GM19452 (cell line): ENCODE data around the gene COX15.
A peak's percentile ranks its signal among the peaks of the same experiment; 100 is the strongest.
"Not testable (repeated sequence)": the region's sequence is repeated elsewhere in the genome, so short reads cannot be mapped to it uniquely, and the experiment has no call there.

Experiments used
- ATAC-seq: cut with Tn5 transposase; IDR thresholded peaks from one replicate; pipeline ENCODE4 v1.9.1; 2021; ENCODE audit not compliant: unreplicated experiment

The COX15 gene

GRCh38 chr10:99742254-99742653 is 10.3 kb upstream of the COX15 start:
- ATAC-seq, result no peak

DNA sequence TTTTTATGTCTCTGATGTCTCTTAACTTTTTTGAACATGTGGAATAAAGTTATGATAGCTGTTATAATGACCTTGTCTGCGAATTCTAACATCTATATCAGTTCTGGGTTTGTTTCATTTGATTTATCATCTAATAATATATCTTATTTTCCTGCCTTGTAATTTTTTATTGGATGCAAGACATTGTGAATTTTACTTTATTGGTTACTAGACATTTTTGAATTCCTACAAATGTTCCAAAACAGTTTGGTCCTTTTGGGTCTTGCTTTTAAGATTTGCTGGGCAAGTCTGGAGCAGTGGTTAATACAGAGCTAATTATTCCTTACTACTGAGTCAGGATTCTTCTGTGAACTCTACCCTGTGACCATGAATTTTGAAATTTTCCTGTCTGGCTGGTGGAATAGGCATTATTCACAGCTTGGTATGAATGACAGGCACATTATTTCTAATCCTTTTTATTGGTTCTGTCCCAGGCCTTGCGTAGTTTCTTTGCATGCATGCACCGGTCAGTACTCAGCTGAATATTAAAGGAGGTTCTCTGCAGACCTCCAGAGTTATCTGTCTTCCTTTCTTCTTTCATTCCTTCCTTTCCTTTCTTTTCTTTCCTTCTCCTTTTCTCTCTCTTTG is 9.1 kb upstream of the COX15 start:
- no peak for ATAC-seq

- ATAC-seq, result no peak
Observed at GRCh38 chr10:99740260-99740659, 8.3 kb upstream of the COX15 start.

DNA sequence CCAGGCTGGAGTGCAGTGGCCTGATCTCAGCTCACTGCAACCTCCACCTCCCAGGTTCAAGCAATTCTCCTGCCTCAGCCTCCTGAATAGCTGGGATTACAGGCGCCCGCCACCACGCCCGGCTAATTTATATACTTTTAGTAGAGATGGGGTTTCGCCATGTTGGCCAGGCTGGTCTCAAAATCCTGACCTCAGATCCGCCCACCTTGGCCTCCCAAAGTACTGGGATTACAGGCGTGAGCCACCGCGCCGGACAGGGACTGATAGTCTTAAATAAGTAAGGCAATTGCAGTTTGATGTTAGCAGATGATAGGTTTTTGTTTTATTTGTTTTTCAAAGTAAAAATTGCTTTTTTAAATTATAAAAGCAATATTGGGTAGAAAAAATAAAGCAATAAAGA is 2.2 kb upstream of the COX15 start:
- not testable (repeated sequence) for ATAC-seq

DNA sequence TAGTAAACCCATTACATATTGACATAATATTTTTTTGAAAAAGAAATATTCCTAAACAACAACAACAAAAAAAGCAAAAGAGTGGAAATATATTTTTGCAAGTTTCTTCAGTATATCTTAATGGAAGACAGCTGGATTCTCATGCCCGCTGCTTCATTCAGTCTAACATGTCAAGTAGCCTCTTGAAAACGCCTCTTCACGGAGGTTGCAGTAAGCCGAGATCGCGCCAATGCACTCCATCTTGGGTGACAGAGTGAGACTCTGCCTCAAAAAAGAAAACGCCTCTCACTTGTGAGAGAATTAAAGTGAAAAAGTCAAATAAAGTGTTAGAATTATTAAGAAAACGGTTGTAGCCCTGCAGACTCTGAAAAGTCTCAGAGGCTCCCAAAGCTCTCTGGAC is 1.4 kb upstream of the COX15 start:
- ATAC-seq, result no peak

DNA sequence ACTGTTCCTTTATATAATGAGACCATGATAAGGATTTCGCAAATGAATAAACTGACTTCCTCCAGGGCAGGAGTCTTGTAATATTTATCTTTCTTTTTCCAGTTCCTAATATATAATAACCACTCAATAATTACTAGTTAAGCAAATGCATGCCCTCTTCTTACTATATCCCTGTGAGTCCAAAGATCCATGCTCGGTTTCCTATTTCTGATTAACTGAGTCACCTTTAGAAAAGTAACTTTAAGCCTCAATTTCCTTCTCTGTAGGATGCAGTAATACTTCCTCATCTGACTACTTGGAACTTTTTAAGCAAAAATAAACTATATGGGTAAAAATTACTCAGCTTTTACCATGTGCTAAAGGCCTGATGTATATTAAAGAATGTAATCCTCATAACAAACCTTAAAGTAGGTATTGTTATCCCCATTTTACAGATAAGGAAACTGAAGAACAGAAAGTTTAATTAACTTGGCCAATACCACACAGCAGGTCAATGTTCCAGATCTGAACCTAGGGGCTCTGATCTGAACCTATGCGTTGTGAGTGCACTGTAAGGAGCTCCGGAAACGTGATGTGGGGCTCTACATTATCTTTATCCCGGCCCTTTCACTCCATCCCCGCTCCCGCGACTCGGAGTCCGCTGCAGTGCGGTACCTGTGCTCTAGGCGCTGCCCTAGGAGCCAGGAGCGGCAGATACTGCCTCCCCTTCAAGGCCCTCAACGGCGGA is 458 bp downstream of the COX15 start:
- ATAC-seq, result no peak

GRCh38 chr10:99730026-99730425 is 1.9 kb downstream of the COX15 start:
- no peak for ATAC-seq

DNA sequence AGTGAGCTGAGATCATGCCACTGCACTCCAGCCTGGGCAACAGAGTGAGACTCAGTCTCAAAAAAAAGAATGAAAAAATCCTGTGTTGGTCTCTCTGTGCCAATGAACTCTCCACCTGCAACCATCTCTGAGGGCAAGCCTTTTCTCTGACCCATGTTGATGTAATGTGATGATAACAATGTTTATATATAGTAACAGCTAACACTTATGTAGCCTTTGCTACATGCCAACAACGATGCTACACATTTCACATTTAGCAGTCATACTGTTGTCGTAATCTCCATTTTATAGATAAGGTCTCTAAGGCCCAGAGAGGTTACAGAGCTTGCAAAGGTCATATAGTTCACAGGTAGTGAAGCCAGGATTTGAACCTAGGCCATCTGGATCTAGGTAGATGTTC is 11.5 kb downstream of the COX15 start:
- ATAC-seq, result no peak

GRCh38 chr10:99714446-99714845 is 17.5 kb downstream of the COX15 start:
- ATAC-seq, result no peak

DNA sequence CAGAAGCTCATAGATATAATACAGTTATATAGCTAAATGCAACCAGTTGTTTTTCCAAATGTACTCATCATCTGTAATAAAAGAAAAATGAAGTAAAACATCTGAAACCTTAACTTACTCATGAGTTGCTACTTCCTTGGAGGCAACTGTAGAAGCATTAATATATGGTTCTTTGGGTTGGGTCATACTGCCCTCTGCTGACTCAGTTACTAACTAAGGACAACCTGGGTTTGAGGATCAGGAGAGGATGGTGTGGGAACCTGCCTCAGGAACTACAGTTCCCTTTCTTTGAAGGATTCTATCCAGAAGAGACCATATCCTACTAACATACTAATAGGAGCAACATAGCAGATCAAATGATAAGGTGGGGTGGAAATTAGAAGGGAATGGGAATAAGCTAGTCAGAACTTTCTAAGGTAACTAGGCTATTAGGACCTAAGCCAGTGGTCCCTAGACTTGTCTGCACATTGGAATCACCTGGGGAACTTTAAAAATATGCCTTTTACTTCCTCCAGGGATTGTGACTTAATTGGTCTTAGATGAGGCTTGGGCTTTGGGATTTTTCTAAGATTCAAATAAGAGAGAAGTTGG is 20.7 kb downstream of the COX15 start:
- ATAC-seq, result no peak

GRCh38 chr10:99709480-99710229 is 22.3 kb downstream of the COX15 start:
- peak; percentile 69 for ATAC-seq

DNA sequence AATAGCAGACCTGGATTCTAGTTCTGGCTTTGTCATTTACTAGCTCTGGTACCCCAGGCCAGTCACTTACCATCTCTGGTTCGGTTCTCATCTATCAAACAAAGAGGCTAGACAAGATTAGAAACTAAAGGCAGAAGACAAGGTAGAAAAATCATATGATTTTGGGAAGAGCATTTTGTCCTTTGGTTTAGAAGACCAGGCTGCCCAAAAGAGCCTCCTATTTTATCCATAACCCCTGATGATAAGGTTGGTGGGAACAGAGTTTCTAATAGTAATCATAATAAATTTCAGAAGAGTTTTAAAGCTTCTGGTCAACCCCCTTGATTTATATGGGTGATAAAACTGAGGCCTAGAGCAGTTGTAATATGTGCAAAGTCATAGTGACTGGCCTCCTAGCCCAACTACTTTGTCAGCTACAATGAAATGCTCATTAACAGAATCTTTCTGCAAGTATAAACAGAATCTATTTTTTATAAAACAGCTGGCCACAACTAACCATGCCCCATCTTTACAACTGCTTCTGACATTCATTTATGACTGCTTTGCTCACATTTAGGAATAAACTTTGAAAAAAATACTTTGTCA is 23.4 kb downstream of the COX15 start:
- ATAC-seq, result no peak

GRCh38 chr10:99700649-99701048 is 31.3 kb downstream of the COX15 start:
- ATAC-seq, result no peak

DNA sequence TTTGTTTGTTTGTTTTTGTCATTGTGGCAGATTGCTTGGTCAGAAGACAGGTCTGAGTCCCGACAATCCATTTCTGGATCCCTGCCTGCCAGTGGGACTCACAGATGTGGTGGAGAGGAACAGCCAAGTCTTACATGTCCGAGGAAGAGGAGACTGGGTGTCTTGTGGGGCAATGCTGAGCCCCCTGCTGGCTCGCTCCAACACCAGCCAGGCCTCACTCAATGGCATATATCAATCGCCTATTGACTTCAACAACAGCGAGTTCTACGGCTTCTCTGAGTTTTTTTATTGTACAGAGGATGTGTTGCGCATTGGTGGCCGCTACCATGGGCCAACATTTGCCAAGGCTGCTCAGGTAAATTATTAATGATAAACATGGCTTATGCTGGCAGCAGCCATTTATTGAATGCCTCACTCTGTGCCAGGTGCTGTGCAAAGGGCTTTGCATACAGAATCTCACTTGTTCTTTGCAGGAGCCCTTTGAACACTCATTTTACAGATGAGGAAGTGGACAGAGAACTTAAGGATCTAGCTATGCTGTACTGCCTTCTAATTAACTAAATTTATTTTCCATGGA is 33.3 kb downstream of the COX15 start:
- ATAC-seq, result no peak

DNA sequence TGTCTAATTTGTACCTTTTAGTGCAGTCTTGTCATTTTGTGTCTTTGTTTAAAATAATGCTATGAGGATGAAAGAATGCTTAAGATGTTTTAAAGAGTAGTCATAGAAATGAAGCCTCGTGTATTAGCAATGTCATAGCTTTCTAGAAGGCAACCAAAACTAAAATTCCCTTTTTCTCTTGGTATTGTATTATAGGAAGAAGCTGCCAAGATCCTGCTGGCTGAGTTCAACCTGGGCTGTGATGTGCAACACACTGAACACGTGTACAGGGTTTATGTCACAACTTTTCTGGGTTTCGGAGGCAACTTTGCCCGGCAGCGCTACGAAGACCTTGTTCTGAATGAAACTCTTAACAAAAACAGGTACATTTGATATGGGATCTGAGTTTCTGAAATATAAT is 36.2 kb downstream of the COX15 start:
- no peak for ATAC-seq

DNA sequence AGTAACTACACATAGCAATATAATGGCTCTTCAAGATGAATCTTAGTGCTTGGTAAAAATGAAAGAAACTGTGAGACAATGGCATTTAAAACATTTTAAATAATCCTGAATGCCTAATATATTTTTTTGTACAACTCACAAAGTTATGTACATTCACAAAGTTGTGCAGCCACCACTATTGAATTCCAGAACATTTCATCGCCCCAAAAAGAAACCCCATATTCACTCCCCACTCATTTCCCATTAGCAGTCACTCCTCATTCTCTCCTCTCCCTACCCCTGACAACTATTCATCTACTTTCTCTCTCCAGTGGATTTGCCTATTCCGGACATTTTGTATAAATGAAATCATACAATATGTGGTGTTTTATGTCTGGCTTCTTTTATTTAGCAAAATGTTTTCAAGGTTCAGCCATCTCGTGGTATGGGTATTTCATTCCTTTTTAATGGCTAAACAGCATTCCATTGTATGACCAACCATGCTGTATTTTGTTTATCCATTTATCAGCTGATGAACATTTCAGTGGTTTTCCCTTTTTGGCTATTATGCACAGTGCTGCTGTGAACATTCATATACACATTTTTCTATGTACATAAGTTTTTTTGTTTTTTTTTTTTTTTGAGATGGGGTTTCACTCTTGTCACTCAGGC is 37.9 kb downstream of the COX15 start:
- no peak for ATAC-seq

GRCh38 chr10:99689461-99689860 is 42.5 kb downstream of the COX15 start:
- no peak for ATAC-seq

- ATAC-seq, result peak; percentile 90
Observed at GRCh38 chr10:99685597-99685967, 46.3 kb downstream of the COX15 start.

- ATAC-seq, result no peak
Observed at GRCh38 chr10:99682752-99683151, 49.2 kb downstream of the COX15 start.
